IPS DF 4.7 (cell line): Measurements from ENCODE around the gene RARRES1.

Source experiments
- DNase-seq: peaks from one replicate; pipeline ENCODE4 v3.0.0-alpha.2; 2013; ENCODE audit warnings: low spot score; ENCODE audit errors: extremely low read depth

The RARRES1 gene

GRCh38 chr3:158735296-158736033, 3.2 kb upstream of the RARRES1 start:
- DNase-seq: no peak

- DNase-seq: no peak
Observed at GRCh38 chr3:158733656-158734055, 1.4 kb upstream of the RARRES1 start.

GRCh38 chr3:158732856-158733200, 571 bp upstream of the RARRES1 start:
- DNase-seq: no peak

- no peak for DNase-seq
Observed at GRCh38 chr3:158731486-158731885, 771 bp downstream of the RARRES1 start.

GRCh38 chr3:158728851-158729250, 3.4 kb downstream of the RARRES1 start:
- no peak for DNase-seq

- DNase-seq: no peak
Observed at GRCh38 chr3:158728061-158728377, 4.2 kb downstream of the RARRES1 start.

GRCh38 chr3:158727206-158728060, 4.8 kb downstream of the RARRES1 start:
- DNase-seq: no peak

- no peak for DNase-seq
Observed at GRCh38 chr3:158725348-158726011, 6.8 kb downstream of the RARRES1 start.

GRCh38 chr3:158723991-158724390, 8.3 kb downstream of the RARRES1 start:
- DNase-seq: no peak

GRCh38 chr3:158722108-158722507, 10.1 kb downstream of the RARRES1 start:
- DNase-seq: no peak

- DNase-seq: no peak
Observed at GRCh38 chr3:158718490-158719170, 13.6 kb downstream of the RARRES1 start.

GRCh38 chr3:158717576-158717975, 14.7 kb downstream of the RARRES1 start:
- no peak for DNase-seq

GRCh38 chr3:158713094-158713499, 19.2 kb downstream of the RARRES1 start:
- DNase-seq: no peak

- DNase-seq: no peak
Observed at GRCh38 chr3:158712443-158712842, 19.8 kb downstream of the RARRES1 start.

- no peak for DNase-seq
Observed at GRCh38 chr3:158711886-158712285, 20.4 kb downstream of the RARRES1 start.

GRCh38 chr3:158710601-158711000, 21.7 kb downstream of the RARRES1 start:
- DNase-seq: no peak

- no peak for DNase-seq
Observed at GRCh38 chr3:158709666-158710083, 22.6 kb downstream of the RARRES1 start.

GRCh38 chr3:158703566-158703965, 28.7 kb downstream of the RARRES1 start:
- DNase-seq: no peak

- DNase-seq: no peak
Observed at GRCh38 chr3:158702815-158703481, 29.3 kb downstream of the RARRES1 start.

- no peak for DNase-seq
Observed at GRCh38 chr3:158701420-158702065, 30.7 kb downstream of the RARRES1 start.

- DNase-seq: no peak
Observed at GRCh38 chr3:158700559-158700958, 31.7 kb downstream of the RARRES1 start.
